Adrenal gland (tissue), 12 donors: ENCODE results near the gene ASTN2. TPM values are rescaled to one million over a fixed set of nuclear protein-coding genes. Genes with fewer than 3 reads are reported as not detected.
A peak's percentile ranks its signal among the peaks of the same experiment; 100 is the strongest.

Experiments used
- DNase-seq, 7 donors: peaks; one replicate each; pipeline ENCODE4 v3.0.0-alpha.2; 2019 to 2020
- H3K27ac ChIP-seq, 5 donors: fragments of 200-600 bp; sonication (generic) in 4 of 5; 1 replicate in 3 of 5; 2 replicates in 2 of 5; pipeline versions ENCODE4 v1.5.1 to v1.8.0; 2016 to 2020; ENCODE audit warnings: mild to moderate bottlenecking in 1 of 5
- H3K27me3 ChIP-seq: fragments of 200-600 bp; 2 replicates; pipeline ENCODE4 v1.8.0; 2021
- H3K36me3 ChIP-seq, 2 donors: fragments of 200-600 bp; replicated peaks in 1 of 2; 1 replicate in 1 of 2; 2 replicates in 1 of 2; pipeline versions ENCODE4 v1.5.1 to v1.8.0; 2018 to 2022
- H3K4me1 ChIP-seq, 2 donors: fragments of 200-600 bp; replicated peaks in 1 of 2; 1 replicate in 1 of 2; 2 replicates in 1 of 2; pipeline versions ENCODE4 v1.5.1 to v1.8.0; 2018 to 2021
- H3K4me3 ChIP-seq, 4 donors: fragments of 200-600 bp; sonication (generic) in 3 of 4; one replicate each; pipeline ENCODE4 v1.5.1; 2016 to 2018
- H3K9me3 ChIP-seq, 3 donors: fragments of 200-600 bp; sonication (generic) in 1 of 3; replicated peaks in 1 of 3; 1 replicate in 2 of 3; 2 replicates in 1 of 3; pipeline versions ENCODE4 v1.5.1 to v1.8.0; 2016 to 2021
- CTCF ChIP-seq, 6 experiments: fragments of 450-650 bp in 4 of 6; fragments of 200-600 bp in 2 of 6; sonication (generic) in 1 of 6; IDR thresholded peaks; 1 replicate in 5 of 6; 2 replicates in 1 of 6; pipeline versions ENCODE4 v1.5.1 to v1.8.0; 2016 to 2021; ENCODE audit warnings: antibody characterized with exemption in 6 of 6, mild to moderate bottlenecking in 2 of 6, moderate library complexity in 1 of 6
- POLR2A ChIP-seq, 2 donors: fragments of 450-650 bp; IDR thresholded peaks; one replicate each; pipeline ENCODE4 v1.6.1; 2017; ENCODE audit warnings: antibody characterized with exemption in 2 of 2, mild to moderate bottlenecking in 2 of 2, moderate library complexity in 1 of 2
- WGBS, 4 donors: extraction: QIAGEN DNeasy Blood & Tissue Kit in 2 of 4; methylation state at CpG; one replicate each; pipeline versions ENCODE4 v1.1.5 to v1.1.7; 2013 to 2017; 5-methylcytosine and 5-hydroxymethylcytosine counted together
- intact Hi-C, 2 donors: fragments of 100-400 bp; cut with DNase I; formaldehyde crosslinking; loops; one replicate each; pipeline versions ENCODE4 v1.14.1 to v1.15.0; 2022 to 2023
- polyA plus RNA-seq, 3 donors: library from polyadenylated mRNA; stranded (reverse); fragments of 200-250 nt in 2 of 3; fragments of 350-450 nt in 1 of 3; fragmentation: Illumina TruSeq in 1 of 3; extraction: RNeasy Lipid Tissue Mini Kit (QIAGEN cat#74804) in 1 of 3; gene quantifications; one replicate each; pipeline ENCODE4 v1.2.3, GENCODE V29; 2013 to 2014
- total RNA-seq, 9 donors: library from RNA; depleted of rRNA in 4 of 9; stranded (reverse); fragments of >200 nt in 4 of 9; fragments of 120-200 nt in 1 of 9; fragmentation: NEBNext Ultra II Directional in 1 of 9; extraction: Animal tissue kit (Norgen Biotek cat#: 25700) in 1 of 9; gene quantifications; one replicate each; pipeline versions ENCODE4 v1.1.0 to v1.2.4, GENCODE V29; 2013 to 2023
- donor health status: healthy with polysubstance abuse.
- donor health status: Bipolar disorder and iron deficiency.
- donor health status: DM: yes; HTN: yes; CAD: no.
- donor health status: DM: no; HTN: no; CAD: no.
- donor health status: DM: no; HTN: no; CAD: no.
- donor health status: DM: yes; HTN: yes; CAD: no.

The ASTN2 gene
- total and polyA plus RNA-seq, 12 donors = 2.5 to 15.6 (median 6.8) TPM

- no peak for TF ChIP-seq CTCF (IDR thresholded peaks at IDR 0.05)
- TF ChIP-seq POLR2A (IDR thresholded peaks at IDR 0.05) = no peak
- H3K27me3 ChIP-seq = no peaks in the 10 kb centered on the region
- peaks cover 19 to 43% of the 10 kb centered on the region in 2 donors for H3K4me1 ChIP-seq
- no peak overlapping the region for H3K27ac ChIP-seq
- peak overlapping the region in 1 of 4 donors; percentile 49 for H3K4me3 ChIP-seq
- H3K9me3 ChIP-seq = no peaks in the 10 kb centered on the region
- intact Hi-C loops = no loop called here
- H3K36me3 ChIP-seq = no peaks in the 10 kb centered on the region
- DNase-seq = no peak
Measured at GRCh38 chr9:116686135-116686534, 728.7 kb downstream of the ASTN2 start.

DNA sequence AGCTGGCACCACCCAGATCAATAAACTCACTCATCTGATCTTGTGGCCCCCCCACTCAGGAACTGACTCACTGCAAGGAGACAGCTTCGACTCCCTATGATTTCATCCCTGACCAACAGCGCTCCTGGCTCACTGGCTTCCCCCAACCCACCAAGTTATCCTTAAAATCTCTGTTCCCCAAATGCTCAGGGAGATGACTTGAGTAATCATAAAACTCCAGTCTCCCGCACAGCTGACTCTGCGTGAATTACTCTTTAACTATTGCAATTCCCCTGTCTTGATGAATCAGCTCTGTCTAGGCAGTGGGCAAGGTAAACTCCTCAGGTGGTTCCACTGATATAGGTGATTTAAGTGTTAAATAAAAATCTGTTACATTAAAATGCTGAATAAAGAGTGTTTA is 729.7 kb downstream of the ASTN2 start:
- DNase-seq = no peak
- H3K9me3 ChIP-seq = no peaks in the 10 kb centered on the region
- no peak overlapping the region for H3K27ac ChIP-seq
- TF ChIP-seq POLR2A (IDR thresholded peaks at IDR 0.05) = no peak
- no peak for TF ChIP-seq CTCF (IDR thresholded peaks at IDR 0.05)
- WGBS, 4 donors = 81 to 83% (median 83%) methylated on average over 4 of the region's 4 CpGs
- H3K27me3 ChIP-seq = no peaks in the 10 kb centered on the region
- no peak overlapping the region for H3K4me3 ChIP-seq
- peaks cover 17 to 36% of the 10 kb centered on the region in 2 donors for H3K4me1 ChIP-seq
- intact Hi-C loops = no loop called here
- no peaks in the 10 kb centered on the region for H3K36me3 ChIP-seq

DNA sequence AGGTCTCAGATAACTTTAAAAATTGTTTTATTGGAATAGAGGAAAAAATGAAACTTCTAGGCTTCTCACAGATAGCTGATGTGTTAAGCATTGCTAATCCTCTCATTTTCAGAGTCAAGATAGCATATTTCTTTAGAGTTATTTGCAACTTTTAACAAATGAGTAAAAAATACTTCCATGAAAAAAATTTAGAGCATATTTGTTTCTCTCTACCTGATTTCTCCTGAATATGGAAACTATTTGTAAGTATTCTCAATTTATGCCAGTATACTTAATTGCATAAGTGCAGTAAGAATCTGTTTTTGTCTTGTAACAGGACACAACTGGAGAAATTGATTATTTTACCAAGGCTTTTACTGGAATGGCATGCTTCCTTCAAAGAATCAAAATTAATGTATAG is 731.3 kb downstream of the ASTN2 start:
- Histone ChIP-seq H3K36me3 (no peaks in the 10 kb centered on the region), H3K4me1 (peaks cover 7 to 20% of the 10 kb centered on the region in 2 donors), H3K9me3 (no peaks in the 10 kb centered on the region), H3K27me3 (no peaks in the 10 kb centered on the region), H3K27ac (no peak overlapping the region), H3K4me3 (no peak overlapping the region)
- intact Hi-C loops = no loop called here
- DNase-seq = no peak
- TF ChIP-seq CTCF (IDR thresholded peaks at IDR 0.05) (no peak), POLR2A (IDR thresholded peaks at IDR 0.05) (no peak)

DNA sequence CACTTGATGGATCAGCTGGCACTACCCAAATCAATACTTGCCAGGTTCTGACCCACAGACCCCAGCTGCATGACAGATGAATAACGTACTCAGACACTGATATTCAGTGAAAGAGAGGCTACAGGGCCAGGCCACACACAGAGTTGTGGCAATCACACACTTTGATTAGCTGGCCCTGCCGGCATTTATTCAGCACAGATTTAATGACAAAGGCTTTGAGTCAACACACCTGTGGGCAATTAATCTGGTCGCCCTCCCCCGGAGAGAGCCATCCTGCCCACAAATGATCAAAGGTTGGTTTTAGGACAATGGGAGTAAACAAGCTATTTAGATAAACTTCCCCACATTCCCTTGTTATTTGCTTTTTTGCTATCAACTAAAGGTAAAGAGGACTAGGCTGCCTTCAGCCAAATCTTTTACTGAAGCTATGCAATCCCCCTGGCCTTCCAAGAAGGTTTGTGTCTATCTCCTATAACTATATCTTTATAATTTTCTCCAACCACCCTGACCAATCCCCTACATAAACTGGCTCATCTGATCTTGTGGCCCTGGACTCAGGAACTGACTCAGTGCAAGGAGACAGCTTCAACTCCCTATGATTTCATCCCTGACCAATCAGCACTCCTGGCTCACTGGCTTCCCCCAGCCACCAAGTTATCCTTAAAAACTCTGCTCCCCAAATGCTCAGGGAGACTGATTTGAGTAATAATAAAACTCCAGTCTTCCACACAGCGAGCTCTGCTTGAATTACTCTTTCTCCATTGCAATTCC is 740.5 kb downstream of the ASTN2 start:
- no peaks in the 10 kb centered on the region for H3K27me3 ChIP-seq
- intact Hi-C loops = no loop called here
- TF ChIP-seq POLR2A (IDR thresholded peaks at IDR 0.05) (no peak), CTCF (IDR thresholded peaks at IDR 0.05) (no peak)

More for the DNA sequence above, 740.5 kb downstream of the ASTN2 start:
- DNase-seq = no peak
- no peak overlapping the region for H3K27ac ChIP-seq
- WGBS, 4 donors = 92 to 95% (median 94%) methylated on average over 4 to 5 of the region's 5 CpGs
- H3K4me3 ChIP-seq = no peak overlapping the region
- H3K4me1 ChIP-seq = no peaks in the 10 kb centered on the region
- peaks cover 0 to 6% (median 0%) of the 10 kb centered on the region in 3 donors for H3K9me3 ChIP-seq
- H3K36me3 ChIP-seq = no peaks in the 10 kb centered on the region
